ENCODE data around the gene CCDC201. TPM values are rescaled to one million over a fixed set of nuclear protein-coding genes. Genes with fewer than 3 reads are reported as not detected.
"Not testable (repeated sequence)": the region's sequence is repeated elsewhere in the genome, so short reads cannot be mapped to it uniquely, and the experiment has no call there.

Gene CCDC201
- total RNA-seq, 2 experiments from 2014 or later: not detected

GRCh38 chr7:45811652-45812234, 61.1 kb downstream of the CCDC201 start:
- H3K4me3 Mint-ChIP-seq; H3K27me3 Mint-ChIP-seq; CTCF ChIA-PET; H3K9me3 Mint-ChIP-seq; H3K4me1 Mint-ChIP-seq; DNase-seq; H3K36me3 Mint-ChIP-seq (ENCODE audit: low read depth); H3K27ac Mint-ChIP-seq; POLR2A ChIA-PET: not testable (repeated sequence)

GRCh38 chr7:45810451-45811005, 62.4 kb downstream of the CCDC201 start:
- CTCF ChIA-PET; H3K27me3 Mint-ChIP-seq; H3K9me3 Mint-ChIP-seq; H3K36me3 Mint-ChIP-seq (ENCODE audit: low read depth); H3K4me3 Mint-ChIP-seq; DNase-seq; H3K27ac Mint-ChIP-seq; H3K4me1 Mint-ChIP-seq; POLR2A ChIA-PET: not testable (repeated sequence)

Other genes with a start within 250 kb of the CCDC201 start
- not detected for gene IGFBP1, start 15.4 kb upstream of the CCDC201 start, total RNA-seq
- 1 to 10 TPM; 4.0 to 4.1 TPM for gene IGFBP3, start 48.2 kb upstream of the CCDC201 start, total RNA-seq

All from activated CD4-positive, alpha-beta T cell treated with anti-CD3 and anti-CD28 coated beads, Interleukin-2, amount 10 ng/mL, durations not matched to agents 7 days and 5 days (primary cell).